Panc1 (cell line): ENCODE measurements around the gene PAX4. TPM values are rescaled to one million over a fixed set of nuclear protein-coding genes. Genes with fewer than 3 reads are reported as not detected.
A peak's percentile ranks its signal among the peaks of the same experiment; 100 is the strongest.

ENCODE experiments used
- ATAC-seq: fragments of 200-7000 bp; cut with Tn5 transposase; 2 replicates; pipeline ENCODE4 v1.9.1; 2020; ENCODE audit warnings: mild to moderate bottlenecking, moderate library complexity
- BruUV-seq: library from RNA; stranded (reverse); fragments of 400-500 nt; replicated peaks from 2 replicates; lab custom pipeline; 2021; lab: Mats Ljungman, UMichigan
- CTCF ChIA-PET: fragments of 300-600 bp; sonication (Branson Sonifier 250); formaldehyde crosslinking; loops from one replicate; lab custom pipeline; 2022; ENCODE audit warnings: antibody characterized with exemption; lab: Charles Lee
- POLR2A ChIA-PET: fragments of 300-600 bp; sonication (Branson Sonifier 250); formaldehyde crosslinking; loops from one replicate; lab custom pipeline; 2022; ENCODE audit warnings: antibody characterized with exemption; lab: Charles Lee
- DNase-seq: peaks from one replicate; pipeline ENCODE4 v3.0.0-alpha.2; 2010; ENCODE audit warnings: low read depth, low spot score
- H3K27ac ChIP-seq: 2 replicates; pipeline ENCODE4 v1.5.1; 2011; ENCODE audit warnings: mild to moderate bottlenecking, low read length, inconsistent platforms
- H3K27me3 ChIP-seq: fragments of 200-500 bp; sonication (Bioruptor generic); 2 replicates; pipeline ENCODE4 v1.6.0; 2014; ENCODE audit warnings: low read length, inconsistent platforms; ENCODE audit not compliant: control insufficient read depth, insufficient read depth
- H3K36me3 ChIP-seq: fragments of 200-500 bp; sonication (Bioruptor generic); 2 replicates; pipeline ENCODE4 v1.5.1; 2014; ENCODE audit warnings: inconsistent platforms, mild to moderate bottlenecking, low read length, moderate library complexity; ENCODE audit not compliant: control insufficient read depth, insufficient read depth
- H3K4me1 ChIP-seq: 2 replicates; pipeline ENCODE4 v1.5.1; 2011; ENCODE audit warnings: inconsistent platforms, mild to moderate bottlenecking, low read length, moderate library complexity; ENCODE audit not compliant: control insufficient read depth, insufficient read depth
- H3K4me3 ChIP-seq, 2 experiments: 2 replicates each; pipeline ENCODE4 v1.5.1; 2011 to 2012; ENCODE audit warnings: low read depth in 2 of 2, low read length in 2 of 2, mild to moderate bottlenecking in 2 of 2, inconsistent platforms in 1 of 2, moderate library complexity in 1 of 2
- H3K9me3 ChIP-seq: fragments of 200-500 bp; sonication (Bioruptor generic); 2 replicates; pipeline ENCODE4 v1.5.1; 2014; ENCODE audit warnings: low read depth, mild to moderate bottlenecking, inconsistent platforms, low read length, moderate library complexity; ENCODE audit not compliant: control insufficient read depth, insufficient read depth
- CTCF ChIP-seq: fragments of 450-650 bp; IDR thresholded peaks from 2 replicates; pipeline ENCODE4 v1.5.1; 2017; ENCODE audit warnings: mild to moderate bottlenecking
- POLR2AphosphoS5 ChIP-seq: IDR thresholded peaks from 2 replicates; pipeline ENCODE4 v1.6.1; 2012; ENCODE audit warnings: mild to moderate bottlenecking, low read depth, low read length, moderate library complexity
- REST ChIP-seq, 2 experiments: IDR thresholded peaks; 2 replicates each; pipeline ENCODE4 v1.6.1; 2011 to 2012; ENCODE audit warnings: low read depth in 2 of 2, control low read depth in 1 of 2, low read length in 1 of 2, mild to moderate bottlenecking in 1 of 2, moderate library complexity in 1 of 2; ENCODE audit not compliant: insufficient read depth in 1 of 2
- SIN3A ChIP-seq: IDR thresholded peaks from 2 replicates; pipeline ENCODE4 v1.6.1; 2012; ENCODE audit warnings: low read depth, mild to moderate bottlenecking, low read length, moderate library complexity, borderline replicate concordance; ENCODE audit not compliant: insufficient read depth
- TCF7L2 ChIP-seq: IDR thresholded peaks from 2 replicates; pipeline ENCODE4 v1.6.1; 2011; ENCODE audit warnings: mild to moderate bottlenecking, low read depth, low read length, inconsistent platforms
- in situ Hi-C: cut with HindIII; loops from 2 replicates; pipeline ENCODE4 v1.10.0; 2016; ENCODE audit warnings: low sequenced_read_pairs, low pct_unique_long_range_greater_than_20kb
- intact Hi-C: fragments of 100-400 bp; cut with micrococcal nuclease; formaldehyde crosslinking; loops from one replicate; pipeline ENCODE4 v1.10.0; 2022; ENCODE audit not compliant: unreplicated experiment
- total RNA-seq: library from RNA; stranded (reverse); gene quantifications from one replicate; pipeline ENCODE4 v1.2.1, GENCODE V29; 2021; ENCODE audit not compliant: unreplicated experiment

The PAX4 gene
- total RNA-seq, 1 experiment from 2014 or later: not detected

- TF ChIP-seq POLR2AphosphoS5 (no peak), SIN3A (no peak), TCF7L2 (no peak), CTCF (no peak), REST (IDR thresholded peaks at IDR 0.05; ENCODE audit: insufficient read depth in 1 of 2, low read depth in 2 of 2, low read length in 1 of 2) (no peak)
- no peaks in the 10 kb centered on the region for H3K27me3 ChIP-seq
- no peak overlapping the region for H3K4me3 ChIP-seq
- H3K36me3 ChIP-seq: no peaks in the 10 kb centered on the region; the same call in 1 of the 2 replicates
- DNase-seq (no peak), ATAC-seq (no peak)
- H3K4me1 ChIP-seq: peaks cover 14% of the 10 kb centered on the region
- ChIA-PET CTCF (no interaction called here), POLR2A (interaction anchor here (0.7 kb wide), 1 partner anchor 75 kb away, joined by 3 read pairs; no protein-coding TSS in a partner anchor)
- intact Hi-C loops: no loop called here
- BruUV-seq: no TSS peak
- H3K9me3 ChIP-seq: no peaks in the 10 kb centered on the region
- in situ Hi-C loops: no loop called here
- no peak overlapping the region for H3K27ac ChIP-seq
These were observed 26.8 kb downstream of the PAX4 start for GRCh38 chr7:127591189-127591588.

GRCh38 chr7:127589896-127590295 lies 28.0 kb downstream of the PAX4 start:
- CTCF ChIA-PET: no interaction called here
- POLR2A ChIA-PET: no interaction called here
- no peak overlapping the region for H3K4me3 ChIP-seq
- H3K36me3 ChIP-seq: peaks cover 1% of the 10 kb centered on the region; the same call in 1 of the 2 replicates
- no peaks in the 10 kb centered on the region for H3K27me3 ChIP-seq
- no peak for ATAC-seq
- H3K9me3 ChIP-seq: no peaks in the 10 kb centered on the region
- intact Hi-C loops (no loop called here), in situ Hi-C loops (no loop called here)
- no TSS peak for BruUV-seq
- TF ChIP-seq TCF7L2 (no peak), POLR2AphosphoS5 (no peak), CTCF (no peak), REST (IDR thresholded peaks at IDR 0.05; ENCODE audit: insufficient read depth in 1 of 2, low read depth in 2 of 2, low read length in 1 of 2) (no peak), SIN3A (no peak)
- peaks cover 19% of the 10 kb centered on the region for H3K4me1 ChIP-seq
- DNase-seq: no peak
- H3K27ac ChIP-seq: 0 out of 2 replicates have a peak overlapping the region, but pooled peaks have one; percentile 3
